HFFc6 (cell line): ENCODE measurements around the gene CLSTN2. TPM values are rescaled to one million over a fixed set of nuclear protein-coding genes. Genes with fewer than 3 reads are reported as not detected.

Source experiments
- DNase-seq: peaks from one replicate; pipeline ENCODE4 v3.0.0-alpha.2; 2018
- H3K27ac Mint-ChIP-seq: 2 replicates; pipeline ENCODE4 v1.8.0; 2020; ENCODE audit warnings: mild to moderate bottlenecking, mixed read lengths
- H3K27me3 Mint-ChIP-seq: 2 replicates; pipeline ENCODE4 v1.8.0; 2021; ENCODE audit warnings: mild to moderate bottlenecking, moderate library complexity, mixed read lengths; ENCODE audit not compliant: insufficient read depth
- H3K36me3 Mint-ChIP-seq: 2 replicates; pipeline ENCODE4 v1.8.0; 2021; ENCODE audit warnings: low read depth, mixed read lengths
- H3K4me1 Mint-ChIP-seq: 2 replicates; pipeline ENCODE4 v1.8.0; 2020; ENCODE audit warnings: low read depth, mixed read lengths
- H3K4me3 Mint-ChIP-seq: 2 replicates; pipeline ENCODE4 v1.8.0; 2020; ENCODE audit warnings: mild to moderate bottlenecking, moderate library complexity, mixed read lengths
- H3K9me3 Mint-ChIP-seq: 2 replicates; pipeline ENCODE4 v1.8.0; 2020; ENCODE audit warnings: mild to moderate bottlenecking, mixed read lengths
- total RNA-seq, 6 experiments: library from RNA; stranded (reverse); fragmentation: NEBNext Ultra II Directional; extraction: Animal tissue kit (Norgen Biotek cat#: 25700); gene quantifications; 2 replicates in 1 of 6; 3 replicates in 5 of 6; pipeline ENCODE4 v1.2.3, GENCODE V29; 2021
- TF ChIP-seq, protein P1 (sequence below): fragments of 200-600 bp; sonication (generic); IDR thresholded peaks from 2 replicates; pipeline ENCODE4 v1.5.0; 2021; ENCODE audit warnings: antibody characterized with exemption, mild to moderate bottlenecking

The CLSTN2 gene
- total RNA-seq, 6 experiments from 2014 or later, result 0.05 TPM; not detected in 5

DNA sequence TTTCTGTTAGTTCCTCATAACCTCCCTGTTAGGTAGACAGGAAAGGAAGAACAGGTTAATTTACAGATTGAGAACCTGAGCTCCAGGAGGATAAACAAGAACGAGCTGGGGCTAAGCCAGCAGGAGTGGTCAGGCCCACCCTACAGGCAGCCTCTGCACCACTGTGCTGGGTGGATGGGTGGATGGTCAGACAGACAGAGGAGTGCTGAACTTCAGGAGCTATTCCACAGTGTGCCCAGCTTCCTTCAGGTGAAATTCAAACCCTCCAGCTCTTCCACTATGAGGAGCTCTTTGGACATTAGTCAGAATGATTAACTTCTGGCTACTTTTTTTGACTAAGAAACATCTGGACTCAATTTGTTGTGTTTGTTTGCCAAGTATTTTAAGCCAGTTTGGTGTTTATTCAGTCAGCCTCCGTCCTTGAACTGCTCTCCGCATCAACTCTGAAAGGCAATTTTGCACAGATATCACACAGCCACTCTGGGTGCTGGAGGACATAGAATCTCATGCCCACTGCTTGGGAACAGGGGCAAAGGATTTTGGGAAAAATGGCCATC is 361.9 kb downstream of the CLSTN2 start:
- Mint-ChIP-seq H3K4me1 (no peaks in the 10 kb centered on the region), H3K27me3 (no peaks in the 10 kb centered on the region), H3K9me3 (peaks cover 34% of the 10 kb centered on the region), H3K27ac (no peak overlapping the region), H3K36me3 (peaks cover 4% of the 10 kb centered on the region; the same call in 1 of the 2 replicates), H3K4me3 (no peak overlapping the region)
- TF ChIP-seq, protein P1, sequence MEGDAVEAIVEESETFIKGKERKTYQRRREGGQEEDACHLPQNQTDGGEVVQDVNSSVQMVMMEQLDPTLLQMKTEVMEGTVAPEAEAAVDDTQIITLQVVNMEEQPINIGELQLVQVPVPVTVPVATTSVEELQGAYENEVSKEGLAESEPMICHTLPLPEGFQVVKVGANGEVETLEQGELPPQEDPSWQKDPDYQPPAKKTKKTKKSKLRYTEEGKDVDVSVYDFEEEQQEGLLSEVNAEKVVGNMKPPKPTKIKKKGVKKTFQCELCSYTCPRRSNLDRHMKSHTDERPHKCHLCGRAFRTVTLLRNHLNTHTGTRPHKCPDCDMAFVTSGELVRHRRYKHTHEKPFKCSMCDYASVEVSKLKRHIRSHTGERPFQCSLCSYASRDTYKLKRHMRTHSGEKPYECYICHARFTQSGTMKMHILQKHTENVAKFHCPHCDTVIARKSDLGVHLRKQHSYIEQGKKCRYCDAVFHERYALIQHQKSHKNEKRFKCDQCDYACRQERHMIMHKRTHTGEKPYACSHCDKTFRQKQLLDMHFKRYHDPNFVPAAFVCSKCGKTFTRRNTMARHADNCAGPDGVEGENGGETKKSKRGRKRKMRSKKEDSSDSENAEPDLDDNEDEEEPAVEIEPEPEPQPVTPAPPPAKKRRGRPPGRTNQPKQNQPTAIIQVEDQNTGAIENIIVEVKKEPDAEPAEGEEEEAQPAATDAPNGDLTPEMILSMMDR, result no peak
- DNase-seq, result no peak

DNA sequence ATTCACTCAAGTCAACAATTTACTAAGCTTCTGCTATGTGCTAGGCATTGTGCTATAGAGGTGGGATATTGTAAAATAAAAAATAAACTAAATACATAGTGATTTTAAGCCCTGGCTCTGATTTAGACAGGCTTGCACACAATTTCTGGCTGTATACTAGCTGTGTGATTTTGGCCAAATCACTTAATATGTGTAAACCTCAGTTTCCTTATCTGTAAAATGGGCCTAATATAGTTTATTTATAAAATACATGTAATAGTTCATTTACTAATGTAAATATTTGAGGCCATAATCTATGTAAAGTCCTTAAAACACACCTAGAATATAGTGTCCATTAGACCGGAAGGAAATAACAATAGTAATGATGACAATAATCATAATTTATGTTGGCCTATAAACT is 363.1 kb downstream of the CLSTN2 start:
- H3K27me3 Mint-ChIP-seq, result no peaks in the 10 kb centered on the region
- TF ChIP-seq, protein P1, result no peak
- H3K4me3 Mint-ChIP-seq, result no peak overlapping the region
- H3K36me3 Mint-ChIP-seq, result no peaks in the 10 kb centered on the region; the same call in 1 of the 2 replicates
- H3K27ac Mint-ChIP-seq, result no peak overlapping the region
- H3K4me1 Mint-ChIP-seq, result no peaks in the 10 kb centered on the region
- DNase-seq, result no peak
- H3K9me3 Mint-ChIP-seq, result peaks cover 36% of the 10 kb centered on the region

DNA sequence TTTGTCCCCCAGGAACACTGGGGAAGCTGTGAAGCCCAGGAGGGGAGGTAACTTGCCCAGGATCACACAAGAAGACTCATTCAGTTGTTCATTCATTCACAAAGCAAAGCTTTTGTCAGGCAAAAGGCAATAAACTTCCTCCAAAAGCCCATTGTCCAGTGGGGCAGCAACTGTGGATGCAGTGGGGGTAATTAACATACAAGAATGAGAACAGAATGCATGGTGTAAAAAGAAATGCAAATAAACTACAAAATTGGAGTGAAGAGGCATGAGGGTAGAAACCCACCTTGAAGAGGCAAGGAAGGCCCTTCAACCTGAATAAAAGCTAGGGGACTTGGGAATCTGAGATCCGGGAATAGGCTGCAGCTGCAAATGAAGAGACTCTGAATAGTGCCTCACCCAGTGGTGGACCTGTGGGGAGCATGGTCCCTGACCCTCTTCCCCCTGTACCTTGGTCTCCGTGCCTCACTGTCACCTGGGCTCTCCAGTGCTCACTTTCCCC is 363.6 kb downstream of the CLSTN2 start:
- Mint-ChIP-seq H3K36me3 (no peaks in the 10 kb centered on the region), H3K9me3 (peaks cover 34% of the 10 kb centered on the region), H3K27me3 (no peaks in the 10 kb centered on the region), H3K4me3 (no peak overlapping the region), H3K27ac (no peak overlapping the region), H3K4me1 (no peaks in the 10 kb centered on the region)
- TF ChIP-seq, protein P1, result no peak
- DNase-seq, result no peak

DNA sequence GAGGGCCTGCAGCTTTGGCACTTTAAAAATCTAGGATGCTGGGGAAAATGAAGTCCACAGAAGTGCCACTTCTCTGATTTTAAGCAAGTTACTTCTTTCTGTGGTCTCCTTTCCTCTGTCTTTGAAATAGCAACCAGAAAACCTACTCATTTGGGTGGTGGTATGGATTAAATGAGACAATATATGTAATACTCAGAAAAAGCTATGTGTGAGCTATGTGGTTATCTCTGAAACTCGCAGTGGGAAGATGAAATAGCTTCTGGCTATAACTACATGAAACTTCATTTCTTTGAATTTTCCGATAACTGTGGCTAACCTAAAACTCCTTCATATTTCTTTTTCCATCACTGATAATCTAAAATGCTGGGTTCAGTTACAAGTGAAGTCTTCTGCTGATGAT is 368.9 kb downstream of the CLSTN2 start:
- DNase-seq, result no peak
- no peaks in the 10 kb centered on the region for H3K4me1 Mint-ChIP-seq
- H3K27ac Mint-ChIP-seq, result no peak overlapping the region
- H3K9me3 Mint-ChIP-seq, result peaks cover 42% of the 10 kb centered on the region
- no peak overlapping the region for H3K4me3 Mint-ChIP-seq
- H3K27me3 Mint-ChIP-seq, result no peaks in the 10 kb centered on the region
- TF ChIP-seq, protein P1, result no peak
- H3K36me3 Mint-ChIP-seq, result no peaks in the 10 kb centered on the region

DNA sequence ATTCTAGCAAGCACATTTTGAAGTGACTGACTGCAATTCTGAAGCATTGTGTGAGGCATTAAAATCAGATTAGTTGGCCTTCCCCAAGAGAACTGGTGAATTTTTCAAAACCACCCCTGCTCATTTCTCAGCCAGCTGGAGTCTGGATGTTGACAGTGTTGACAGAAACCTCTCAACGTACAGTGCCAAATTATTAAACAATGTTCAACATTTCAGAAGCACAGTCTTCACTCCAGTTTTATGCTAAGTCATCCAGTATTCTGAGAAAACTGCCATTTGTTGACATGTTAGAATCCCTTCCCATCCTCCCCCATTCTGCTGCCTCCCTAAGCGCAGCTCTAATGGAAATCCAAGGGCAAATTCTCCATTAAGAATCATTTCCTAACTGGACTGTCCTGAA is 373.6 kb downstream of the CLSTN2 start:
- TF ChIP-seq, protein P1, result no peak
- Mint-ChIP-seq H3K4me1 (no peaks in the 10 kb centered on the region), H3K4me3 (no peak overlapping the region), H3K27ac (no peak overlapping the region), H3K27me3 (no peaks in the 10 kb centered on the region), H3K36me3 (no peaks in the 10 kb centered on the region), H3K9me3 (peaks cover 50% of the 10 kb centered on the region)
- DNase-seq, result no peak
